Ovary (tissue), 9 donors: ENCODE measurements around the gene CLTB. TPM values are rescaled to one million over a fixed set of nuclear protein-coding genes. Genes with fewer than 3 reads are reported as not detected.

Experiments
- DNase-seq, 5 donors: peaks; one replicate each; pipeline ENCODE4 v3.0.0-alpha.2; 2019 to 2020
- H3K27ac ChIP-seq, 2 donors: fragments of 200-600 bp; one replicate each; pipeline versions ENCODE4 v1.5.1 to v1.8.0; 2019 to 2022
- H3K27me3 ChIP-seq: fragments of 200-600 bp; one replicate; pipeline ENCODE4 v1.8.0; 2022
- H3K36me3 ChIP-seq: fragments of 200-600 bp; sonication (generic); one replicate; pipeline ENCODE4 v1.5.1; 2019
- H3K4me1 ChIP-seq: one replicate; pipeline ENCODE4 v1.8.1; 2013; ENCODE audit warnings: mild to moderate bottlenecking, moderate library complexity; ENCODE audit not compliant: insufficient read depth
- H3K4me3 ChIP-seq: fragments of 200-600 bp; sonication (generic); one replicate; pipeline ENCODE4 v1.5.1; 2017
- H3K9me3 ChIP-seq, 2 donors: fragments of 200-600 bp in 1 of 2; sonication (generic) in 1 of 2; one replicate each; pipeline versions ENCODE4 v1.5.1 to v1.8.1; 2013 to 2019; ENCODE audit warnings: mild to moderate bottlenecking in 1 of 2, moderate library complexity in 1 of 2
- EP300 ChIP-seq: sonication (generic); formaldehyde crosslinking; IDR thresholded peaks from one replicate; pipeline ENCODE4 v1.6.1; 2017; ENCODE audit warnings: antibody characterized with exemption
- POLR2A ChIP-seq: fragments of 450-650 bp; IDR thresholded peaks from one replicate; pipeline ENCODE4 v1.6.1; 2017; ENCODE audit warnings: antibody characterized with exemption, mild to moderate bottlenecking, moderate library complexity
- WGBS, 3 donors: extraction: QIAGEN DNeasy Blood & Tissue Kit in 1 of 3; methylation state at CpG; one replicate each; pipeline versions ENCODE4 v1.1.5 to v1.1.7; 2013 to 2017; 5-methylcytosine and 5-hydroxymethylcytosine counted together
- intact Hi-C, 4 donors: fragments of 100-400 bp; cut with DNase I; formaldehyde crosslinking; loops; one replicate each; pipeline versions ENCODE4 v1.11.0 to v1.15.1; 2022 to 2023
- polyA plus RNA-seq, 2 donors: library from polyadenylated mRNA; stranded (reverse); fragments of 200-250 nt in 1 of 2; fragments of 350-450 nt in 1 of 2; fragmentation: Illumina TruSeq in 1 of 2; extraction: RNeasy Lipid Tissue Mini Kit (QIAGEN cat#74804) in 1 of 2; gene quantifications; one replicate each; pipeline ENCODE4 v1.2.3, GENCODE V29; 2013 to 2014
- total RNA-seq, 7 donors: library from RNA; depleted of rRNA in 2 of 7; stranded (reverse); fragments of >200 nt in 2 of 7; fragmentation: NEBNext Ultra II Directional in 3 of 7; extraction: Animal tissue kit (Norgen Biotek cat#: 25700) in 3 of 7; gene quantifications; one replicate each; pipeline versions ENCODE4 v1.1.0 to v1.2.4, GENCODE V29; 2016 to 2023
- TF ChIP-seq, protein P1 (sequence below), 3 donors: fragments of 450-650 bp in 2 of 3; fragments of 200-600 bp in 1 of 3; IDR thresholded peaks; one replicate each; pipeline versions ENCODE4 v1.5.1 to v1.8.0; 2016 to 2022; ENCODE audit warnings: antibody characterized with exemption in 3 of 3, mild to moderate bottlenecking in 1 of 3
- donor health status: DM: no; HTN: no; CAD: no; lungs with moderate emphysema.
- donor health status: DM: no; HTN: no; CAD: no.
- donor health status: Bipolar disorder and iron deficiency.
- donor health status: DM: yes; HTN: yes; CAD: no.
- donor health status: DM: no; HTN: no; CAD: no.
- donor health status: DM: yes; HTN: yes; CAD: no.

Gene CLTB
- total and polyA plus RNA-seq, 9 donors: 35.9 to 138 (median 112) TPM

DNA sequence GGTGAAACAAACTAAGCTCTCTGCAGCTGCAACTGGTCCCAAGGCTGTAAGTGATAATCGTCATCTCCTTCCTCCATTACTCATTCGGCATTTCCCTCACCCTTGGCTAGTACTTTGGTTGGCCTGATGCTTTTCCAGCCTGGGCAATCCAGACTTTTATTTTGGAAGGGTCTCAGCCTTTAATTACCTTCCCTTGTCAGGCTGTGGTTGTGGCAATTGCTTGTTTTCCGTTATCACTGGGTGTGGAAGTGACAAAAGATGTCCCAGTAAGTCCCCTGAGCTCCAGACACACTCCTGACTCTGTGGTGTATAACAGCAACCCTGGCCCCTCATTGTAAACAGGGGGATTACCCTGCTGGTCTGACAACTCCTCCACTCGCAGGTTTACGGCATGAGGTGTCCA is 25.6 kb upstream of the CLTB start:
- Histone ChIP-seq H3K9me3 (no peaks in the 10 kb centered on the region), H3K27ac (no peak overlapping the region), H3K4me3 (no peak overlapping the region), H3K4me1 (peaks cover under 1% of the 10 kb centered on the region), H3K27me3 (no peaks in the 10 kb centered on the region), H3K36me3 (no peaks in the 10 kb centered on the region)
- TF ChIP-seq EP300 (no peak), POLR2A (no peak)
- TF ChIP-seq, protein P1, sequence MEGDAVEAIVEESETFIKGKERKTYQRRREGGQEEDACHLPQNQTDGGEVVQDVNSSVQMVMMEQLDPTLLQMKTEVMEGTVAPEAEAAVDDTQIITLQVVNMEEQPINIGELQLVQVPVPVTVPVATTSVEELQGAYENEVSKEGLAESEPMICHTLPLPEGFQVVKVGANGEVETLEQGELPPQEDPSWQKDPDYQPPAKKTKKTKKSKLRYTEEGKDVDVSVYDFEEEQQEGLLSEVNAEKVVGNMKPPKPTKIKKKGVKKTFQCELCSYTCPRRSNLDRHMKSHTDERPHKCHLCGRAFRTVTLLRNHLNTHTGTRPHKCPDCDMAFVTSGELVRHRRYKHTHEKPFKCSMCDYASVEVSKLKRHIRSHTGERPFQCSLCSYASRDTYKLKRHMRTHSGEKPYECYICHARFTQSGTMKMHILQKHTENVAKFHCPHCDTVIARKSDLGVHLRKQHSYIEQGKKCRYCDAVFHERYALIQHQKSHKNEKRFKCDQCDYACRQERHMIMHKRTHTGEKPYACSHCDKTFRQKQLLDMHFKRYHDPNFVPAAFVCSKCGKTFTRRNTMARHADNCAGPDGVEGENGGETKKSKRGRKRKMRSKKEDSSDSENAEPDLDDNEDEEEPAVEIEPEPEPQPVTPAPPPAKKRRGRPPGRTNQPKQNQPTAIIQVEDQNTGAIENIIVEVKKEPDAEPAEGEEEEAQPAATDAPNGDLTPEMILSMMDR (IDR thresholded peaks at IDR 0.05): no peak
- no peak for DNase-seq
- intact Hi-C loops: no loop called here
- 11 to 15% (median 15%) methylated on average over 5 of the region's 5 CpGs for WGBS, 3 donors

GRCh38 chr5:176440927-176441706 is 24.8 kb upstream of the CLTB start:
- intact Hi-C loops: no loop called here
- H3K9me3 ChIP-seq: no peaks in the 10 kb centered on the region
- H3K4me3 ChIP-seq: no peak overlapping the region
- DNase-seq: no peak
- H3K27ac ChIP-seq: no peak overlapping the region
- 75 to 83% (median 82%) methylated on average over 10 of the region's 10 CpGs for WGBS, 3 donors
- no peaks in the 10 kb centered on the region for H3K27me3 ChIP-seq
- no peaks in the 10 kb centered on the region for H3K4me1 ChIP-seq
- no peaks in the 10 kb centered on the region for H3K36me3 ChIP-seq
- TF ChIP-seq, protein P1 (IDR thresholded peaks at IDR 0.05): no peak
- TF ChIP-seq POLR2A (no peak), EP300 (no peak)

GRCh38 chr5:176438959-176439757 is 22.8 kb upstream of the CLTB start:
- H3K27me3 ChIP-seq: no peaks in the 10 kb centered on the region
- no peak for TF ChIP-seq EP300
- TF ChIP-seq POLR2A: no peak
- TF ChIP-seq, protein P1 (IDR thresholded peaks at IDR 0.05): no peak
- intact Hi-C loops: no loop called here
- no peak for DNase-seq
- H3K4me1 ChIP-seq: no peaks in the 10 kb centered on the region
- WGBS, 3 donors: 67 to 71% (median 68%) methylated on average over 12 of the region's 12 CpGs
- no peak overlapping the region for H3K27ac ChIP-seq
- H3K4me3 ChIP-seq: no peak overlapping the region
- no peaks in the 10 kb centered on the region for H3K36me3 ChIP-seq
- H3K9me3 ChIP-seq: no peaks in the 10 kb centered on the region

GRCh38 chr5:176436656-176437055 is 20.3 kb upstream of the CLTB start:
- DNase-seq: no peak
- intact Hi-C loops: no loop called here
- Histone ChIP-seq H3K27ac (no peak overlapping the region), H3K27me3 (no peaks in the 10 kb centered on the region), H3K9me3 (no peaks in the 10 kb centered on the region), H3K4me1 (no peaks in the 10 kb centered on the region), H3K36me3 (no peaks in the 10 kb centered on the region), H3K4me3 (no peak overlapping the region)
- TF ChIP-seq, protein P1 (IDR thresholded peaks at IDR 0.05): no peak
- TF ChIP-seq POLR2A (no peak), EP300 (no peak)
- WGBS, 3 donors: 44 to 52% (median 48%) methylated on average over 5 of the region's 5 CpGs
